GM12878 (cell line): Measurements from ENCODE around the gene LRRC26. TPM values are rescaled to one million over a fixed set of nuclear protein-coding genes. Genes with fewer than 3 reads are reported as not detected.
A peak's percentile ranks its signal among the peaks of the same experiment; 100 is the strongest.

Source experiments
- ATAC-seq: fragments of 200-7000 bp; cut with Tn5 transposase; 3 replicates; pipeline ENCODE4 v1.9.1; 2020; ENCODE audit warnings: mild to moderate bottlenecking, moderate library complexity
- BruUV-seq: library from RNA; stranded (reverse); fragments of 400-500 nt; replicated peaks from 2 replicates; lab custom pipeline; 2021; lab: Mats Ljungman, UMichigan
- CTCF ChIA-PET: fragments of 300-600 bp; sonication (Branson Sonifier 250); formaldehyde crosslinking; extraction: SDS; loops from one replicate; lab custom pipeline; 2021; ENCODE audit warnings: inconsistent platforms; lab: Yijun Ruan, JAX
- POLR2A ChIA-PET: fragments of 350-600 bp; formaldehyde crosslinking; extraction: SDS; loops from one replicate; lab custom pipeline; 2021; ENCODE audit warnings: inconsistent platforms; lab: Charles Lee
- RAD21 ChIA-PET: fragments of 300-600 bp; sonication (Branson Sonifier 250); formaldehyde crosslinking; loops from one replicate; lab custom pipeline; 2023; ENCODE audit warnings: antibody characterized with exemption; ENCODE audit not compliant: unreplicated experiment; lab: Charles Lee
- SMC1A ChIA-PET: fragments of 300-600 bp; sonication (Branson Sonifier 250); formaldehyde crosslinking; loops from one replicate; lab custom pipeline; 2023; ENCODE audit not compliant: unreplicated experiment, uncharacterized antibody; lab: Charles Lee
- DNase-seq: peaks from one replicate; pipeline ENCODE4 v3.0.0-alpha.2; 2011; ENCODE audit warnings: low read depth, low spot score
- FAIRE-seq: peaks from 3 replicates; lab custom pipeline; 2011; peaks lifted over from hg19 to GRCh38; lab: Jason Lieb, UNC
- H2AFZ ChIP-seq: 2 replicates; pipeline ENCODE4 v1.6.0; 2011; ENCODE audit warnings: low read depth, low read length, control low read depth; ENCODE audit not compliant: control insufficient read depth
- H3K27ac ChIP-seq: 2 replicates; pipeline ENCODE4 v1.5.1; 2011; ENCODE audit warnings: control low read depth; ENCODE audit not compliant: control insufficient read depth, insufficient read depth
- H3K27me3 ChIP-seq, 2 experiments: replicated peaks in 1 of 2; 2 replicates each; pipeline versions ENCODE4 v1.6.0 to v1.6.1; 2011; ENCODE audit warnings: low read length in 1 of 2; ENCODE audit not compliant: control insufficient read depth in 2 of 2, insufficient read depth in 2 of 2
- H3K36me3 ChIP-seq, 2 experiments: 2 replicates each; pipeline ENCODE4 v1.5.1; 2011; ENCODE audit warnings: low read length in 1 of 2; ENCODE audit not compliant: control insufficient read depth in 2 of 2, insufficient read depth in 2 of 2
- H3K4me1 ChIP-seq: 2 replicates; pipeline ENCODE4 v1.6.1; 2011; ENCODE audit warnings: mild to moderate bottlenecking, low read length, moderate library complexity, mixed read lengths; ENCODE audit not compliant: control insufficient read depth, insufficient read depth
- H3K4me2 ChIP-seq: 2 replicates; pipeline ENCODE4 v1.6.0; 2011; ENCODE audit warnings: control low read depth; ENCODE audit not compliant: control insufficient read depth, insufficient read depth
- H3K4me3 ChIP-seq: fragments of 200-600 bp; sonication (generic); 2 replicates; pipeline ENCODE4 v1.5.1; 2016
- H3K79me2 ChIP-seq: 2 replicates; pipeline ENCODE4 v1.6.0; 2011; ENCODE audit warnings: low read length; ENCODE audit not compliant: control insufficient read depth, insufficient read depth
- H3K9ac ChIP-seq: 2 replicates; pipeline ENCODE4 v1.8.0; 2011; ENCODE audit warnings: low read length, control low read depth, mixed read lengths; ENCODE audit not compliant: control insufficient read depth, insufficient read depth
- H3K9me3 ChIP-seq: replicated peaks from 3 replicates; pipeline ENCODE4 v1.5.1; 2011; ENCODE audit warnings: mild to moderate bottlenecking, low read length; ENCODE audit not compliant: control insufficient read depth, insufficient read depth
- H4K20me1 ChIP-seq: 2 replicates; pipeline ENCODE4 v1.6.0; 2011; ENCODE audit not compliant: control insufficient read depth, insufficient read depth
- FOS ChIP-seq: IDR thresholded peaks from 3 replicates; pipeline ENCODE4 v1.6.1; 2011; ENCODE audit warnings: borderline replicate concordance; ENCODE audit not compliant: insufficient read length; ENCODE audit errors: extremely low read depth
- GATAD2B ChIP-seq: fragments of 450-650 bp; conservative IDR thresholded peaks from 2 replicates; pipeline ENCODE4 v1.6.1; 2017; ENCODE audit warnings: low read depth, mild to moderate bottlenecking, moderate library complexity
- MEF2B ChIP-seq: fragments of 450-650 bp; IDR thresholded peaks from 2 replicates; pipeline ENCODE4 v1.6.1; 2018; ENCODE audit warnings: mild to moderate bottlenecking, moderate library complexity; ENCODE audit not compliant: partially characterized antibody, poor library complexity, severe bottlenecking
- NFIC ChIP-seq: IDR thresholded peaks from 2 replicates; pipeline ENCODE4 v1.6.1; 2012; ENCODE audit warnings: low read depth, mild to moderate bottlenecking, inconsistent platforms, low read length, moderate library complexity
- RBBP5 ChIP-seq: fragments of 200-600 bp; sonication (generic); conservative IDR thresholded peaks from 2 replicates; pipeline ENCODE4 v1.6.1; 2016
- RCOR1 ChIP-seq: conservative IDR thresholded peaks from 2 replicates; pipeline ENCODE4 v1.6.1; 2012; ENCODE audit warnings: low read depth, low read length, improper control_type of control experiment
- YY1 ChIP-seq: IDR thresholded peaks from 2 replicates; pipeline ENCODE4 v1.6.1; 2011; ENCODE audit warnings: low read depth, mild to moderate bottlenecking, low read length
- WGBS: methylation state at CpG from one replicate; pipeline ENCODE4 v1.1.6; 2016; ENCODE audit warnings: low lambda C conversion rate; ENCODE audit not compliant: insufficient replicate concordance, insufficient coverage; ENCODE audit errors: missing lambda C conversion rate; 5-methylcytosine and 5-hydroxymethylcytosine counted together
- in situ Hi-C: fragments of 300-500 bp; cut with MboI; formaldehyde crosslinking; loops from 9 replicates; pipeline ENCODE4 v1.14.3; 2018; ENCODE audit warnings: mixed read lengths
- intact Hi-C: fragments of 100-400 bp; cut with micrococcal nuclease; formaldehyde crosslinking; loops from one replicate; pipeline ENCODE4 v1.14.2; 2022; ENCODE audit not compliant: unreplicated experiment
- polyA plus RNA-seq, 11 experiments: library from polyadenylated mRNA; depleted of rRNA in 4 of 11; unstranded in 6 of 11; stranded (reverse) in 5 of 11; fragments of >200 nt; fragmentation: Nextera tagmentation in 4 of 11; fragmentation: Illumina TruSeq in 1 of 11; extraction: Ambion mirVana in 4 of 11; extraction: Trizol in 1 of 11; gene quantifications; 1 replicate in 1 of 11; 2 replicates in 10 of 11; pipeline versions ENCODE4 v1.2.1 to v1.2.3, GENCODE V29; 2011 to 2016; ENCODE audit warnings: inconsistent platforms in 2 of 11, missing spikeins in 2 of 11, low read depth in 1 of 11
- total RNA-seq, 4 experiments: library from RNA; depleted of rRNA in 3 of 4; stranded (reverse); fragments of >200 nt in 3 of 4; fragmentation: Illumina TruSeq in 1 of 4; extraction: Trizol in 1 of 4; gene quantifications; 2 replicates each; pipeline versions ENCODE4 v1.2.1 to v1.2.3, GENCODE V29; 2013 to 2021
- TF ChIP-seq, protein P1 (sequence below): IDR thresholded peaks from 2 replicates; pipeline ENCODE4 v1.6.1; 2012; ENCODE audit warnings: improper control_type of control experiment, low read depth, low read length; ENCODE audit not compliant: insufficient replicate concordance

The LRRC26 gene
- total and polyA plus RNA-seq, 10 of the 15 experiments (the other 5 are each of a cell fraction or from before 2014, with no cell fraction given) = 0.29 to 0.91 (median 0.64) TPM; not detected in 5

GRCh38 chr9:137171149-137171900, 1.5 kb upstream of the LRRC26 start:
- TF ChIP-seq MEF2B = peak; percentile 86
- no peak for TF ChIP-seq YY1
- Histone ChIP-seq H3K9ac (no peak overlapping the region), H3K4me3 (no peak overlapping the region), H3K9me3 (no peaks in the 10 kb centered on the region), H3K27ac (no peak overlapping the region), H4K20me1 (no peaks in the 10 kb centered on the region), H3K27me3 (peaks cover 0 to 8% of the 10 kb centered on the region in 2 experiments; a peak in 3 of 4 replicates), H2AFZ (no peak overlapping the region), H3K4me1 (peaks cover 8% of the 10 kb centered on the region; the same call in 1 of the 2 replicates), H3K4me2 (no peak overlapping the region), H3K79me2 (no peaks in the 10 kb centered on the region), H3K36me3 (no peaks in the 10 kb centered on the region)
- ChIA-PET POLR2A (interaction anchor here (0.5 to 4.4 kb wide), 11 partner anchors 13 to 86 kb away, joined by 3 to 37 read pairs (median 5); partner anchors contain the start of genes SSNA1 and TPRN), SMC1A (interaction anchor here (0.6 to 2.7 kb wide), 2 partner anchors 21 to 54 kb away, joined by 3 to 8 read pairs; no protein-coding TSS in a partner anchor), RAD21 (interaction anchor here (3.0 kb wide), 1 partner anchor 21 kb away, joined by 14 read pairs; no protein-coding TSS in a partner anchor), CTCF (interaction anchor here (1.4 kb wide), 1 partner anchor 125 kb away, joined by 4 read pairs; no protein-coding TSS in a partner anchor)
- intact Hi-C loops = no loop called here
- FAIRE-seq (no peak), ATAC-seq (no peak), DNase-seq (no peak)
- no TSS peak for BruUV-seq
- WGBS = 46% methylated on average over 22 of the region's 22 CpGs
- in situ Hi-C loops = no loop called here

DNA sequence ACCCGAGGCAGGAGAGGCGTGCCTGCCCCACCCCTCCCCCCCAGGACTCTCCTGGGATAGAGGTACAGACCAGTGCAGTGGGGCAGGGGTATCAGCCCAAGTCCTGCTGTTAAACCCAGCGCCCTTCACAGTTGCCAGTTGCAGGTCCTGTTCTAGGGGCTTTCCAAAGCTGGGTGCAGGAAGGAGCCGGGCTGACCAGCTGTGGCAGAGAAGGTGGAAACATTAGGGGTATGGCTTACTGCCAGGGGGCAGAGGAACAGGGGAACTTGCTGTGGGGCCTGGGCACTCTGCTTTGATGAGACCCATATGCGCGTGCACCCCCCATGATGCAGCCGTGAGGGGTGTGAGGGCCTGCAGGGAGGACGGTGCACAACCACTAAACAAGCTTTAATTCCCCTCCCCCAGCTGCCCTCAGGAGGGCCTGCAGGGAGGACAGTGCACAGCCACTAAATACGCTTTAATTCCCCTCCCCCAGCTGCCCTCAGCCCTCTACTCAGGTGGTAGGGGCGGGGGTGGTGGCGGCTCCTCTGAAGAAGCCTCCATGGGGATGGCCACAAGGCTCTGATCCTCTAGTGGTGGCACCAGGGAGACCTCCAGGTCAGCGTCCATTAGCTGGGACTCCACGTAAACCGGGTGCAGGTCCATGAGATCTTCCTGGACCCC, 766 bp upstream of the LRRC26 start:
- ATAC-seq = peak; percentile 8
- intact Hi-C loops (no loop called here), in situ Hi-C loops (no loop called here)
- FAIRE-seq = no peak
- no peaks in the 10 kb centered on the region for H3K36me3 ChIP-seq
- no peak overlapping the region for H3K4me3 ChIP-seq
- peaks cover 8% of the 10 kb centered on the region; the same call in 1 of the 2 replicates for H3K4me1 ChIP-seq
- ChIA-PET CTCF (interaction anchor here (1.4 kb wide), 1 partner anchor 124 kb away, joined by 4 read pairs; no protein-coding TSS in a partner anchor), SMC1A (interaction anchor here (0.6 to 2.7 kb wide), 2 partner anchors 20 to 55 kb away, joined by 3 to 8 read pairs; no protein-coding TSS in a partner anchor), RAD21 (interaction anchor here (0.5 to 3.0 kb wide), 2 partner anchors 20 to 43 kb away, joined by 3 to 14 read pairs; no protein-coding TSS in a partner anchor), POLR2A (interaction anchor here (0.6 to 4.4 kb wide), 8 partner anchors 12 to 75 kb away, joined by 3 to 37 read pairs (median 6); partner anchors contain the start of genes SSNA1 and TPRN)
- peak overlapping the region; percentile 33; the same call in 1 of the 2 replicates for H3K4me2 ChIP-seq
- no peak overlapping the region for H2AFZ ChIP-seq
- DNase-seq = no peak
- BruUV-seq = no TSS peak
- H3K9me3 ChIP-seq = no peaks in the 10 kb centered on the region
- 16% methylated on average over 14 of the region's 14 CpGs for WGBS
- no peak overlapping the region for H3K9ac ChIP-seq
- no peaks in the 10 kb centered on the region for H3K79me2 ChIP-seq
- no peak overlapping the region for H3K27ac ChIP-seq
- H4K20me1 ChIP-seq = no peaks in the 10 kb centered on the region
- peaks cover 0 to 8% of the 10 kb centered on the region in 2 experiments; a peak in 3 of 4 replicates for H3K27me3 ChIP-seq
- TF ChIP-seq RBBP5 = no peak
- TF ChIP-seq, protein P1, sequence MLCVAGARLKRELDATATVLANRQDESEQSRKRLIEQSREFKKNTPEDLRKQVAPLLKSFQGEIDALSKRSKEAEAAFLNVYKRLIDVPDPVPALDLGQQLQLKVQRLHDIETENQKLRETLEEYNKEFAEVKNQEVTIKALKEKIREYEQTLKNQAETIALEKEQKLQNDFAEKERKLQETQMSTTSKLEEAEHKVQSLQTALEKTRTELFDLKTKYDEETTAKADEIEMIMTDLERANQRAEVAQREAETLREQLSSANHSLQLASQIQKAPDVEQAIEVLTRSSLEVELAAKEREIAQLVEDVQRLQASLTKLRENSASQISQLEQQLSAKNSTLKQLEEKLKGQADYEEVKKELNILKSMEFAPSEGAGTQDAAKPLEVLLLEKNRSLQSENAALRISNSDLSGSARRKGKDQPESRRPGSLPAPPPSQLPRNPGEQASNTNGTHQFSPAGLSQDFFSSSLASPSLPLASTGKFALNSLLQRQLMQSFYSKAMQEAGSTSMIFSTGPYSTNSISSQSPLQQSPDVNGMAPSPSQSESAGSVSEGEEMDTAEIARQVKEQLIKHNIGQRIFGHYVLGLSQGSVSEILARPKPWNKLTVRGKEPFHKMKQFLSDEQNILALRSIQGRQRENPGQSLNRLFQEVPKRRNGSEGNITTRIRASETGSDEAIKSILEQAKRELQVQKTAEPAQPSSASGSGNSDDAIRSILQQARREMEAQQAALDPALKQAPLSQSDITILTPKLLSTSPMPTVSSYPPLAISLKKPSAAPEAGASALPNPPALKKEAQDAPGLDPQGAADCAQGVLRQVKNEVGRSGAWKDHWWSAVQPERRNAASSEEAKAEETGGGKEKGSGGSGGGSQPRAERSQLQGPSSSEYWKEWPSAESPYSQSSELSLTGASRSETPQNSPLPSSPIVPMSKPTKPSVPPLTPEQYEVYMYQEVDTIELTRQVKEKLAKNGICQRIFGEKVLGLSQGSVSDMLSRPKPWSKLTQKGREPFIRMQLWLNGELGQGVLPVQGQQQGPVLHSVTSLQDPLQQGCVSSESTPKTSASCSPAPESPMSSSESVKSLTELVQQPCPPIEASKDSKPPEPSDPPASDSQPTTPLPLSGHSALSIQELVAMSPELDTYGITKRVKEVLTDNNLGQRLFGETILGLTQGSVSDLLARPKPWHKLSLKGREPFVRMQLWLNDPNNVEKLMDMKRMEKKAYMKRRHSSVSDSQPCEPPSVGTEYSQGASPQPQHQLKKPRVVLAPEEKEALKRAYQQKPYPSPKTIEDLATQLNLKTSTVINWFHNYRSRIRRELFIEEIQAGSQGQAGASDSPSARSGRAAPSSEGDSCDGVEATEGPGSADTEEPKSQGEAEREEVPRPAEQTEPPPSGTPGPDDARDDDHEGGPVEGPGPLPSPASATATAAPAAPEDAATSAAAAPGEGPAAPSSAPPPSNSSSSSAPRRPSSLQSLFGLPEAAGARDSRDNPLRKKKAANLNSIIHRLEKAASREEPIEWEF = no peak
- TF ChIP-seq RCOR1 = no peak
- TF ChIP-seq NFIC = no peak
- no peak for TF ChIP-seq GATAD2B
- TF ChIP-seq FOS = no peak
